GM18951 (cell line): ENCODE results near the gene DTX3.

Experiments used
- POLR2A ChIP-seq: IDR thresholded peaks from 4 replicates; pipeline ENCODE4 v1.6.1; 2011; ENCODE audit warnings: mild to moderate bottlenecking; ENCODE audit not compliant: insufficient read length, insufficient read depth; ENCODE audit errors: extremely low read depth
- in situ Hi-C: fragments of 300-500 bp; cut with MboI; formaldehyde crosslinking; loops from one replicate; pipeline ENCODE4 v1.12.0; 2022; ENCODE audit warnings: low sequenced_read_pairs, mixed read lengths, inconsistent platforms; ENCODE audit not compliant: unreplicated experiment

DTX3 gene

DNA sequence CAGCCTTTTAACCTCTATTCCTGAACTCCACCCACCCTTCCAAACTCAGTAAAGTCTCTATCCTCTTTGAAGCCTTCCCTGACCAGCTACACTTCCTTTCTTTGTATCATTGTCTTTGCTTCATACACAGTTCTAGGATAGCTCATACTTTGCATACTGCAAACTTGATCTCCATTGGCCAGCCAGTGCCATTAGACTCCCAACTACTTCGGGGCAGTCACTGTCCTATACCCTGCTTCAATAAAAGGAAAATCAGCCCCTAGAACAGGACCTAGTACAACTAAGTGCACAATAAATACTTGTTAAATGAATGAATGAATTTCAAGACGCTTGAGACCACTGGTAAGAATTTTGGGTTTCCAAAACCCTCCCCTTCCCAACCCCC lies 14.2 kb upstream of the DTX3 start:
- in situ Hi-C loops, result no loop called here
- TF ChIP-seq POLR2A, result no peak

DNA sequence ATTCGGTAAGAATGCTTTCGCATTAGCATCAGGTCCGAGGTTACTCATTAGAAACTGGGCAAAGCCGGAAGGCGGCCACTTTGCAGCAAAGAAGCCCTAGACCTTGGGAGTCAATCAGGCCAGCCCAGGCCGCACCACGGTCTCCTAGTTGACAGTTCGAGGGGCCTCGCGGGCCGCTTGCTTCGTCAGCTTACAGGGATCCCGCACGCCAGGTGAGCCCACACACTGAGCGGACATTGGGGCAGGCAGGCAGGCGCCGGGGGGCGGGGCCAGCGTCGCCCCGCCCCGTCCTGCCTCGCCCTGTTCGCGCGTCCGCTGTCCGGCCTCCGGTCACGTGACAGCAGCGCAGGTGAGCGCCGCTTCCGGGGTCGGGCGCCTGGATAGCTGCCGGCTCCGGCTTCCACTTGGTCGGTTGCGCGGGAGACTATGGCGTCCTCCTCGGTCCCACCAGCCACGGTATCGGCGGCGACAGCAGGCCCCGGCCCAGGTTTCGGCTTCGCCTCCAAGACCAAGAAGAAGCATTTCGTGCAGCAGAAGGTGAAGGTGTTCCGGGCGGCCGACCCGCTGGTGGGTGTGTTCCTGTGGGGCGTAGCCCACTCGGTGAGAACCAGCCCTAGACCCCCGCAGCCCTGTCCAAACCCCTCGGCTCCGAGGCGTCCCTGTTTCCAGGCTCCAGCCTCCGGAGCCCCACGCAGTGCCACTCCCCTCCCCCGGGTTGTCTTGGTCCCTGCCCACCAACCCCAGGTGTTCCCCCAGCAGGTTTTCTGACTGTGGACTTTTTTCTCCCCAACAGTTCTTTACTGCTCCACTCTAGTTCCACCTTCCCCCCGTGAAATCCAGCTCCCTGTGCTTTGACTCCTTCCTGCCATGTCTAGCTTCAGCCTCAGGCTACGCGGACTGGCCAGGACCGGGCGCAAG lies 13.5 kb upstream of the DTX3 start, which contains the start of gene PIP4K2C:
Gene PIP4K2C (plus strand): TSS at position 329 of the 918 bp plus-strand sequence. CDS start 98 bp downstream, at position 427.
- TF ChIP-seq POLR2A, result peak; percentile 88
- in situ Hi-C loops, result no loop called here

DNA sequence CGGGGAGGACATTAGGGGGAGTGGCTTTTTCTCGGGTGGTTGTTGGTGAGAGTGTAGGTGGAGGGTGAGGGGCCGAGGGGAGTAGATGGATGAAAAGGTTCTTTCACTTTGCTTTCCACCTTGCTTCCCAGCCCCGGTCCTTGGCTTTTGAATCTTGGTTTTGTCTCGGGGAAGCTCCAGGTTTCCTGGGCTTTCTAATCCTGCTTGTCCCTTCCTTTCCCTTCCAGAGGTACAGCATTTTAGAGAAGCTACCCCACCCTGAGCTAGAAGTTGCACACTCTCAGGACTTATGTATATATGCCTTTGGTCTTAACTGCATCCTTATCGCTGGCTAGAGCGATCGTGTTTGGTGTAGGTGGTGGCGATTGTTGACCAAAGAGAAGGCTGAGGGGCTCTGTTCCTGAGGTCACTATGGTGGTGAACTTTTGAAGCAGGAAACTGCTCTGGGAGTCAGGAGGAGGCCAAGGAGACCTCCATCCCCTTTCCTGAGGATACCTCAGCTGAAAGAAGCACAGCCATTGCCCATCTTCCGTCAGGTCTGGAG lies 12.8 kb upstream of the DTX3 start:
- in situ Hi-C loops, result no loop called here
- no peak for TF ChIP-seq POLR2A

DNA sequence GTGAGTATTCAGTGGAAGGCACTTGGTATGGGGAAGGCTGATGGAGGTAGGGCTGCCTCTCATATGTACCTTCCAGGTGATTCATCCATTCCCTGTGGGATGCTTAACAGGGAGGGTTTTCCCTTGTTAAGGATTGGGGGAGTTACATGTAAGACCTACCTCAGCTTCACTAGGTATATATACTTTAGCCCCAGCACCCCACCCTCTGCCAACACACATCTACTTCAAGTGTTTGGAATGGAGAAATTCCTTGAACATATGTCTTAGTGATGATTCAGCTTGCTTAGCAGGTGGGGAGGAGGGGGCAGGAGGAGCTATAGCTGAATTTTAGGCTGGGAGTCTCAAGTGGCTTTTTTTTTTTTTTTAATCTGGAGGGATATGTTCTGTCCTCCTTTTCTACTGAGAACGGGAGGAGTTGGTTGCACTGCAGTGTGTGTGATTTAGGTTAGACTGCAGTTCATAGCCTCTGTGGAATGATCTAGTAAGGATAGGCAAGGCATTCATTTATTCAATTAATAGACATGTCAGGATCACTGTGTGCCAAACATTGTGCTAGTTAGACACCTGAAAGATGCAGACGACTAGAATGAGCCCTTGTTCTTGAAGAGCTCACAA lies 12.0 kb upstream of the DTX3 start:
- no peak for TF ChIP-seq POLR2A
- in situ Hi-C loops, result no loop called here

DNA sequence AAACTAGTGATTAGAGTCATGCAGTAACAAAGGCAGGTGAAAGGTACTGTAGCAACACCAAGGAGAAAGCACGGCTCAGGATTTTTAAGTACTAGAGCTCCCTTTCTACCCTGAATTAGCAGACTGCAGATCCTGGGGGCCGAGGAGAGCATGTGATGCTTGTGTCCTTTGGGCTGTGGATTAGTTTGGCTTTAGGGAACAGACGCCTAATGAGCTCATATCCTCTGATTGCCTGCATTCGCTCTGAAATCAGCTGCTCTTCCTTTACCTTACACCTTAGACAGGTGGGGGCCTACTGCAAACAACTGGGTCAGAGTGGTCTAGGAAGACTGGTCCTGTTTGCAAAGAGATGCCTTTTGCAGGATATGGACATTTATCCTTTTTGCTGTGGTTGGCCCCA lies 11.4 kb upstream of the DTX3 start:
- in situ Hi-C loops, result no loop called here
- no peak for TF ChIP-seq POLR2A

DNA sequence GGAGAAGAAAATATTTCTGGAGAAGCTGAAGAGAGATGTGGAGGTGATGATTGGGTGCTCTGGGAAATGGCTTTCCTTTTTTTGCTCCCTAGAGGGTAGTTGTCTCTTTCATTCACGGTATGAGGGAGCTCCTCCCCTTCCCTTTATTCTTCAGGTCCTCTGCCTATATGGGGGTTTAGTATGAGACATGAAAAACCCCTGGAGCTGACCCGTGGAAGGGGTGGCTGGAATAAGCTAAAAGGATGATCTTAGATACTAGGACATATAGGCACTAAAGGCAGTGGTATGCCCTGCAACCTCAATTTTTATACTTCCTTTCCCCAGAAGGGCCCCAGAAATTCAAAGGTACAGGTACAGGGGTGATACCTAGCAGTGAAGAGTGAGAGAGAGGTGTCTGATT lies 4.2 kb upstream of the DTX3 start:
- in situ Hi-C loops, result no loop called here
- TF ChIP-seq POLR2A, result no peak

DNA sequence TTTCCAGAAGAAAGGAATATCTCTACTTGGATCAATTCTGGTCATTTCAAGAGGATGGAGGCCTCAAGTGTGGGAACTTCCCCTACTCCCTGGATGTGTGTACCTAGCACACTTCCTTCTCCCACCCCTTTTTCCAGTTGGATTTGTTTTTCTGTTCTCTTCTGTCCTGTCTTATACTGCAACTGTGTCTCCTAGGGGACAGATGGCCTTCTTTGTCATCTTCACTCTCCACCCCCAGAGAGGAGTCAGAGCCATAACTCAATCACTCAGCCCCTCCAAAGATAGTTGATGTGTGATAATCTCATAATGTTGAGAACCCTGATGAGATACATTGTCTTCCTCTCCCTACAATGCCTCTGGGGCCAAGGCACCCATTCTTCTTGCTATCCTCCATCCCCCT lies 2.1 kb upstream of the DTX3 start:
- in situ Hi-C loops, result no loop called here

DNA sequence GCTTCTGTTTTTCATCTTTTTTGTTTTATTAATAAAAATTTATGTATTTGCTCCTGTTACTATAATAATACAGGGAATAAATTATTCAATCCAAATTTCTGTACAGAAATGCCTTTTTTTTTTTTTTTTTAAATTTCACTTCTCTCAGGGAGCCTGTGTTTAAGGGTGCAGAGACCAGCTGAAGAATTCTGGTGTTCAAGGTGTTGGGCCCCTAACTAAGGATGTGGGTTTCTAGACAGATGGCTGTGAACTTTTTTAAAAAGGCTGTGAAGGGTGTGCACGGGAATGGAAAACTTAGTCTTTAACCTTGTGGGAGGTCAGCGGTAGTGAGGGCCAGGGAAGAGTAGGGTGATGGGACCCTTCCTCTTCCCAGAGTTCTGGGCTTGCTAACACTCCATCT lies 1.3 kb upstream of the DTX3 start:
- in situ Hi-C loops, result no loop called here
- TF ChIP-seq POLR2A, result no peak

More for the DNA sequence above, 2.1 kb upstream of the DTX3 start:
- TF ChIP-seq POLR2A, result no peak

DNA sequence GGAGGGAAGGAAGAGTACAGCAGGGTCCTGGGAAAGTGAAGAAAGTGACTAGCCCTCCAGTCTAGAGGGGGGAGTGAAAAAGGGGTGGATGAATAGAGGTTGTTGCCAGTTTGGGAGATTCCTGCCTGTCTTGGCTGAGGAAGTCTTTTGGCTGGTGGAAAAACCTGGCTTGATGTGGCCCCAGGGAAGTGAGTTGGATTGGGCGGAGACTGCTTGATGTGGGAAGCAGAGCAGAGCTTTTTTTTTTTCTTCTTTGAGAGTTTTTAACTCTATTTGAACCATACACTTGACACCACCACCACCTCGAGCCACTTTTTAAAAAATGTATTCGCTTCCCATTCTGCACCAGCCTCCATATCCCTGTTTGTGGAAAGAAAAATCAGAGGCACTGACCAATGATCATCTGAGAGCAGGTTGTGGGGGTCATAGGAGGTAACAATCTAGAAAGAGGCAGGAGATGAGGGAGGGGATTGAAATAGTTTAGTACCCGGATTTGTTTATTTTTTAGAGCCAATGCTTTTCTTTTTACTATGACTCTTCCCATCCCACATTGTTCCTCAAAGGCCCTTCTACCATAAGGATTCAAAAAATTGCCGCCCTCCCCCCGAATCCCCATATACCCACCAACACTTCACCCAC lies 690 bp upstream of the DTX3 start:
- in situ Hi-C loops, result no loop called here
- TF ChIP-seq POLR2A, result no peak

DNA sequence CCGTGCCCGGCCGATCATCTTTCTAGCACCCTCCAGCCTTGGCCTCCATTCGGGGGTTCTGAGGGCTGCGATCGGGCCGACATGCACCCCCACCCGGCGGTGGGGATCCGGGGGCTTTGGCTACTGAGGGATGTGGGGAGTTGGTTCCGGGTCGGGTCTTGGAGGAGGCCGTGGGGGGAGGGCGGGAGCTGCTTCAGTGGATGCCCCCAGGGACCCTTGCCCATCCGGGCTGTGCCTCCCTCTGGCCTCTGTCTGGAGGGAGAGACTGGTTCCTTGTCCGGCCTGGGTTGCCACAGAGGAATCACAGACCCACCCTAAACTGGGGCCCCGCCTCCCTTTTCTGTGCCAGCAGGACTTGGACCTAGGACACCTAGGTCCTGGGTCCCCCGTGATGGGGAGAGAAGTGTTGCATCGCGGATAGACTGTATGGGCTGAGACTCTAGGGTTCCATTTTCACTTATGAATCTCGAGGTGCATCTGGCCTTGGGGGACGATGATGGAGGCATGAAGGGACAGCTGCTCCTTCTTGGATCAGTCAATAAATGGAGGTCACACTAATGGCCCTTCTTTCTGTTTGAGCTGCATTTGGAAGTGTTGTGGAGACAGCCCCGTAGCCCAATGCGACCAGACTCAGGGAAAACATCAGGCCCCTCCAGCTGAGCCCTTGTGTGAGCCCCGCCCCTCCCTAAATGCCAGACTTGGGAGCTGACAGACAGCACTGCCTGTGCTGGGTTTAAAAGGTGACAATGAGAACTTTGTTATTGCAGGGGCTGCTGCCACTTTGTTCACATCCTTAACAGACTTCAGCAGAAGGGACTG lies 577 bp downstream of the DTX3 start:
- TF ChIP-seq POLR2A, result no peak
- in situ Hi-C loops, result no loop called here

DNA sequence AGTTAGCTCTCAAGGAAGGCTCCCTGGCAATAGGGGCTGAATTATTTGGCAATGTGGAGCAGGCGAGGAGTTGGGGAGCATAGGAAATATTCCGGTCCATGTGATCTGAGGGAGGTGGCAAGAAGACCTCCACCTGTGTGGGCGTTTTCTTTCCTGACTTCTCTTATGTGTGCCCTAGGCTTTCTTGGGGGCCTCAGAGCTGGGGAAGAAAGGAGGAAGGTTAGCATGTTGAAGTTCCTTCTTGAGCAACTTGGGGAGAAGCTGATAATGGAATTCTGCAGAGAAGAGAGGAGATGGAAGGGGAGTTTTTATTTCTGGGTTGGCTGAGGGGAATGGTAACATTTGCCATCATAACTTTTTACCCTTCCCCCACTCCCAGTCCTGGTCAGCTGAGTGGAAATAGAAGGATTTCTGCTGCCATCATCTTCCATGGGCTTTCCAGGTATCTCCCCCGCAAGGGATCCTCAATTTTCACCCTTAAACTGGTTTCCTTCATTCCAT lies 1.2 kb downstream of the DTX3 start:
- TF ChIP-seq POLR2A, result no peak
- in situ Hi-C loops, result no loop called here

DNA sequence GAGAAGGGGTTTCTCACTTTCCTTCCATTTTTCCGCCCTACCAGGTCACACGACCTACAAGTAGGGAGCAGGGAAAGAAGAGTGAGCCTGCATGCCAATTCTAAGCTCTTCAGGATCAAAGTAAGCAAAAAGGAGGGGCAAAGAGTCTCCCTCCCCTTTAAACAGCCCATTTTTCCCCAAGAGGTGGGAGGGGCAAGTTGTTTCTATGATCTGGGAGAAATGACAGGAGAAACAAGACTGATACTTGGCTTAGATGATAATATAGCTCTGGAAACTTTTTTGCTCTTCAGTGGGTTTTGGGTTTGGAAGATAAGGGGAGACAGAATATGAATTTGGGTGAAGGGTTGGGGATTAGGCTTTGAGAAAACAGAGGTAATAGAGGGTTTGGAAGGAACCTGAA lies 1.8 kb downstream of the DTX3 start:
- TF ChIP-seq POLR2A, result no peak
- in situ Hi-C loops, result no loop called here

DNA sequence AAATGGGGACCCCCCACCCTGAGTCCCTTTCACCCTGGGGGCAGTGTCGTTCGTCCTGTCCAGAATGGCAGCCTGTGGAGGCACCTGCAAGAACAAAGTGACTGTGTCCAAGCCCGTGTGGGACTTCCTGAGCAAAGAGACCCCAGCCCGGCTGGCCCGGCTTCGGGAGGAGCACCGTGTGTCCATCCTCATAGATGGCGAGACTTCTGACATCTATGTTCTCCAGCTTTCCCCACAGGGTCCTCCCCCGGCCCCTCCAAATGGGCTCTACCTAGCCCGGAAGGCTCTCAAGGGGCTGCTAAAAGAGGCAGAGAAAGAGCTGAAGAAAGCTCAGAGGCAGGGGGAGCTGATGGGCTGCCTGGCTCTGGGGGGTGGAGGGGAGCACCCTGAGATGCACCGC lies 2.2 kb downstream of the DTX3 start:
- in situ Hi-C loops, result no loop called here
- no peak for TF ChIP-seq POLR2A
